PC-3 (cell line): ENCODE measurements around the gene DLGAP3.

Experiments used
- CTCF ChIP-seq: fragments of 300-600 bp; sonication (generic); conservative IDR thresholded peaks from 2 replicates; pipeline ENCODE4 v1.5.1; 2017; ENCODE audit warnings: antibody characterized with exemption, low read depth, mild to moderate bottlenecking, low read length
- EZH2 ChIP-seq: fragments of 300-600 bp; sonication (generic); IDR thresholded peaks from one replicate; pipeline ENCODE4 v1.6.1; 2017; ENCODE audit warnings: antibody characterized with exemption, mild to moderate bottlenecking, low read length; ENCODE audit not compliant: unreplicated experiment
- EZH2phosphoT487 ChIP-seq: fragments of 300-600 bp; sonication (generic); IDR thresholded peaks from 2 replicates; pipeline ENCODE4 v1.6.1; 2018; ENCODE audit warnings: mild to moderate bottlenecking, antibody characterized with exemption, low read length, borderline replicate concordance

GRCh38 chr1:34827341-34827941 is 102.0 kb downstream of the DLGAP3 start:
- no peak for TF ChIP-seq EZH2
- no peak for TF ChIP-seq EZH2phosphoT487
- TF ChIP-seq CTCF = no peak
